Placental epithelial cell (primary cell): ENCODE measurements around the gene DFFB. TPM values are rescaled to one million over a fixed set of nuclear protein-coding genes. Genes with fewer than 3 reads are reported as not detected.

Experiments used
- total RNA-seq: library from RNA; depleted of rRNA; stranded (reverse); fragments of >200 nt; gene quantifications from 2 replicates; pipeline ENCODE4 v1.2.3, GENCODE V29; 2012

Gene DFFB
- 3.9 and 4.6 TPM in 2 replicates for total RNA-seq

DNA sequence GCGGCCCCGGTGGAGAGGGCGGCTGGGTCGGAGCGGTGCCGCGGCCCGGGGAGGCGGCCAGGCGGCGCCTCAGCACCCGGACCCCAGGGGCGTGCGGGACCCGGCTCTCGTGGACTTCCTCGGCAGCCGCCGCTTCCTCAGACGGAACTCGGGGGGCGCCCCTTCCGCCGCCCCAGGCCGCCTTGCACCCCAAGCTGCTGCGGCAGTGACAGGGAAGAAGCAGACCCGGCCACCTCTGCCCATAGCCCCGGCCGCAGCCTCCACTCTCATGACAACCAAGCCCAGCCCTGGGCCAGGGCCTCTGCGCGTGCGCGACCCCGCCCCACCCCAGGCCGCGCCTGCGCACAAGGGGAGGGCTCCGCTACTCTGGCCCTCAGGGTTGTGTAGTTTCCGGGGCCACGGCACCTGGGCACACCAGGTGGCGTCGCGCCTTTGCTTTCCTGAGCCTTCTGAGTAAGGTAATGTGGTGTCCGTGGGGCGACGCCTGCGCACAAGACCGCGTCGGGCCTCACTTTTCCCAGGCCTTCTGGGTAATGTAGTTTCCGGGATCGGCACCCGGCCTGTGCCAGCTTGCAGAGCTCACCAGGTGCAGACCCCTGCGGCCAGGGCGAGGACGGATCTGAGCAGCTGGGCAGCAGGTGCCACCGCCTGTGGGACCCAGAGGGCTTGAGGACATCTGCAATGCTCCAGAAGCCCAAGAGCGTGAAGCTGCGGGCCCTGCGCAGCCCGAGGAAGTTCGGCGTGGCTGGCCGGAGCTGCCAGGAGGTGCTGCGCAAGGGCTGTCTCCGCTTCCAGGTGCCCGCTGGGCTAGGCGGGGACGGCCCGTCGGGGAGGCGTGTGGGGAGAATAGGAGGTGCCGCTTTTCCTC is at the start of gene DFFB, which contains the start of gene CEP104:
TSS of gene DFFB (plus strand) at position 554 of the 868 bp plus-strand sequence. CDS start at position 682, 128 bp downstream.
TSS of gene CEP104 (minus strand) at position 289 of the 868 bp plus-strand sequence. CDS start 4,804 bp downstream, outside the sequence.

GRCh38 chr1:3900150-3900968 is 43.1 kb downstream of the DFFB start, which contains the start of gene C1orf174:
Gene C1orf174 (minus strand): TSS chr1:3900272. CDS start chr1:3900186, 86 bp downstream.

Other genes starting within 250 kb of the DFFB start
- 4.0 and 4.3 TPM in 2 replicates for gene MEGF6, start 246.0 kb upstream of the DFFB start, total RNA-seq
- 18.8 and 19.7 TPM in 2 replicates for gene TPRG1L, start 232.5 kb upstream of the DFFB start, total RNA-seq
- 4.7 and 10.2 TPM in 2 replicates for gene WRAP73, start 207.4 kb upstream of the DFFB start, total RNA-seq
- gene TP73, start 205.0 kb upstream of the DFFB start, total RNA-seq = 0.39 and 0.98 TPM in 2 replicates
- gene CCDC27, start 105.0 kb upstream of the DFFB start, total RNA-seq = not detected in 2 replicates
- 4.7 and 8.6 TPM in 2 replicates for gene SMIM1, start 84.7 kb upstream of the DFFB start, total RNA-seq
- 43.6 and 44.6 TPM in 2 replicates for gene LRRC47, start 61.0 kb upstream of the DFFB start, total RNA-seq
- 23.2 and 36.9 TPM in 2 replicates for gene CEP104, start 265 bp upstream of the DFFB start, total RNA-seq
- gene C1orf174, start 42.8 kb downstream of the DFFB start, total RNA-seq = 20.0 and 20.8 TPM in 2 replicates